ENCODE measurements around the gene NLRC5.

Gene NLRC5

GRCh38 chr16:57020651-57021050 is 31.3 kb downstream of the NLRC5 start:
- TF ChIP-seq CTCF (IDR thresholded peaks at IDR 0.05; ENCODE audit: extremely low read depth, missing control alignments) = no peak
- DNase-seq (ENCODE audit: low spot score) = no peak

GRCh38 chr16:57021757-57022156 is 32.4 kb downstream of the NLRC5 start:
- DNase-seq (ENCODE audit: low spot score) = no peak

DNA sequence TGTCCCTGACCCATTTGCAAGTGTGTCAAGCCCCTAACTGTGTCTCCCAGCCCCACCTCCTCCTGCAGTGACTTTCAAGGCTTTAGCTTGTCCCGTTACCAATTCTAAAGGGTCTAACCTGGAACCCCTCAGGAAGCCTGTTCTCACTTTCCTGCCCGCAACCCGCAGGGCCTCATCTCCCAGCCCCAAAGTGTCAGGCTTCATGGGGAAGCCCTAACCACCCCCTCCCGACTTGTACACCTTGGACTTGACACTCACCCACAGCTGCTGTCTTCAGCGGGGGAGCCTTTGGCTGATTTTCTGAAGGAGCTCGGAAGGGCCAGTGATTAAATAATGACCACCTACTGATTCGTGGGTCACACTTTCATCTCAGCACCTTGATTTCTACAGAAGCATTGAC is 33.1 kb downstream of the NLRC5 start:
- no peak for DNase-seq (ENCODE audit: low spot score)
- no peak for TF ChIP-seq CTCF (IDR thresholded peaks at IDR 0.05; ENCODE audit: extremely low read depth, missing control alignments)

More at GRCh38 chr16:57021757-57022156, 32.4 kb downstream of the NLRC5 start:
- TF ChIP-seq CTCF (IDR thresholded peaks at IDR 0.05; ENCODE audit: extremely low read depth, missing control alignments) = no peak

- no peak for TF ChIP-seq CTCF (IDR thresholded peaks at IDR 0.05; ENCODE audit: extremely low read depth, missing control alignments)
- no peak for DNase-seq (ENCODE audit: low spot score)
Observed at GRCh38 chr16:57023541-57024249, 34.3 kb downstream of the NLRC5 start.

GRCh38 chr16:57024894-57025680 is 35.7 kb downstream of the NLRC5 start:
- TF ChIP-seq CTCF (IDR thresholded peaks at IDR 0.05; ENCODE audit: extremely low read depth, missing control alignments) = no peak
- no peak for DNase-seq (ENCODE audit: low spot score)

DNA sequence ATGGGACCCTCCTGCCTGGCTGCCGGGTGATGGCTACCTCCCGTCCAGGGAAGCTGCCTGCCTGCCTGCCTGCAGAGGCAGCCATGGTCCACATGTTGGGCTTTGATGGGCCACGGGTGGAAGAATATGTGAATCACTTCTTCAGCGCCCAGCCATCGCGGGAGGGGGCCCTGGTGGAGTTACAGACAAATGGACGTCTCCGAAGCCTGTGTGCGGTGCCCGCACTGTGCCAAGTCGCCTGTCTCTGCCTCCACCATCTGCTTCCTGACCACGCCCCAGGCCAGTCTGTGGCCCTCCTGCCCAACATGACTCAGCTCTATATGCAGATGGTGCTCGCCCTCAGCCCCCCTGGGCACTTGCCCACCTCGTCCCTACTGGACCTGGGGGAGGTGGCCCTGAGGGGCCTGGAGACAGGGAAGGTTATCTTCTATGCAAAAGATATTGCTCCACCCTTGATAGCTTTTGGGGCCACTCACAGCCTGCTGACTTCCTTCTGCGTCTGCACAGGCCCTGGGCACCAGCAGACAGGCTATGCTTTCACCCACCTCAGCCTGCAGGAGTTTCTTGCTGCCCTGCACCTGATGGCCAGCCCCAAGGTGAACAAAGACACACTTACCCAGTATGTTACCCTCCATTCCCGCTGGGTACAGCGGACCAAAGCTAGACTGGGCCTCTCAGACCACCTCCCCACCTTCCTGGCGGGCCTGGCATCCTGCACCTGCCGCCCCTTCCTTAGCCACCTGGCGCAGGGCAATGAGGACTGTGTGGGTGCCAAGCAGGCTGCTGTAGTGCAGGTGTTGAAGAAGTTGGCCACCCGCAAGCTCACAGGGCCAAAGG is 36.8 kb downstream of the NLRC5 start:
- DNase-seq (ENCODE audit: low spot score) = no peak
- no peak for TF ChIP-seq CTCF (IDR thresholded peaks at IDR 0.05; ENCODE audit: extremely low read depth, missing control alignments)

DNA sequence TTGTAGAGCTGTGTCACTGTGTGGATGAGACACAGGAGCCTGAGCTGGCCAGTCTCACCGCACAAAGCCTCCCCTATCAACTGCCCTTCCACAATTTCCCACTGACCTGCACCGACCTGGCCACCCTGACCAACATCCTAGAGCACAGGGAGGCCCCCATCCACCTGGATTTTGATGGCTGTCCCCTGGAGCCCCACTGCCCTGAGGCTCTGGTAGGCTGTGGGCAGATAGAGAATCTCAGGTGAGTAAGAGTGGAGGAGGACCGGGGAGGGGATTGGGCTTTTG is 37.4 kb downstream of the NLRC5 start:
- DNase-seq (ENCODE audit: low spot score) = no peak
- TF ChIP-seq CTCF (IDR thresholded peaks at IDR 0.05; ENCODE audit: extremely low read depth, missing control alignments) = no peak

Measured in GM20000 (cell line).